ENCODE measurements around the gene CSTF1.

DNA sequence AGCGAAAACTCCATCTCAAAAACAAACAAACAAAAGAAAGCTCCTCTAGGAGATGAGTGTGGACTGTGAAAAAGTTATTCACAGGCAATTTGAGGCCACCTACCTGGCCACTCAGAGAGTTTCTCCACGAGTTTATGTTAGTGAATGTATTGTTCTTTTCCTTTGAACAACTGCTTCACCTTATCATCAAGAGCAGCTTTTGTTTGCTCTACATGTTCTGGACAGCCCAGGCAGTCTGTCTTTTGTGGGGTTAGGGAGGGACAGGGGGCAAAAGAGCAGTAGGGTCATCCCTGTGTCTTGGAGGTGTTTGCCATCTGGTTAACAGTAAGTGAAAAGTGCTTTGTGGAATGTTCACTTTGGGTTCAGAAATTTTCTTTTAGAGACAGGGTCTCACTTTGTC is 27.6 kb downstream of the CSTF1 start:
- TF ChIP-seq EZH2phosphoT487 (IDR thresholded peaks at IDR 0.05; ENCODE audit: low read depth), result no peak
- TF ChIP-seq, protein P1, sequence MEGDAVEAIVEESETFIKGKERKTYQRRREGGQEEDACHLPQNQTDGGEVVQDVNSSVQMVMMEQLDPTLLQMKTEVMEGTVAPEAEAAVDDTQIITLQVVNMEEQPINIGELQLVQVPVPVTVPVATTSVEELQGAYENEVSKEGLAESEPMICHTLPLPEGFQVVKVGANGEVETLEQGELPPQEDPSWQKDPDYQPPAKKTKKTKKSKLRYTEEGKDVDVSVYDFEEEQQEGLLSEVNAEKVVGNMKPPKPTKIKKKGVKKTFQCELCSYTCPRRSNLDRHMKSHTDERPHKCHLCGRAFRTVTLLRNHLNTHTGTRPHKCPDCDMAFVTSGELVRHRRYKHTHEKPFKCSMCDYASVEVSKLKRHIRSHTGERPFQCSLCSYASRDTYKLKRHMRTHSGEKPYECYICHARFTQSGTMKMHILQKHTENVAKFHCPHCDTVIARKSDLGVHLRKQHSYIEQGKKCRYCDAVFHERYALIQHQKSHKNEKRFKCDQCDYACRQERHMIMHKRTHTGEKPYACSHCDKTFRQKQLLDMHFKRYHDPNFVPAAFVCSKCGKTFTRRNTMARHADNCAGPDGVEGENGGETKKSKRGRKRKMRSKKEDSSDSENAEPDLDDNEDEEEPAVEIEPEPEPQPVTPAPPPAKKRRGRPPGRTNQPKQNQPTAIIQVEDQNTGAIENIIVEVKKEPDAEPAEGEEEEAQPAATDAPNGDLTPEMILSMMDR (IDR thresholded peaks at IDR 0.05; ENCODE audit: low read depth, low read length), result no peak

Data from OCI-LY3 (cell line).